ENCODE measurements around the gene F12.

The F12 gene

DNA sequence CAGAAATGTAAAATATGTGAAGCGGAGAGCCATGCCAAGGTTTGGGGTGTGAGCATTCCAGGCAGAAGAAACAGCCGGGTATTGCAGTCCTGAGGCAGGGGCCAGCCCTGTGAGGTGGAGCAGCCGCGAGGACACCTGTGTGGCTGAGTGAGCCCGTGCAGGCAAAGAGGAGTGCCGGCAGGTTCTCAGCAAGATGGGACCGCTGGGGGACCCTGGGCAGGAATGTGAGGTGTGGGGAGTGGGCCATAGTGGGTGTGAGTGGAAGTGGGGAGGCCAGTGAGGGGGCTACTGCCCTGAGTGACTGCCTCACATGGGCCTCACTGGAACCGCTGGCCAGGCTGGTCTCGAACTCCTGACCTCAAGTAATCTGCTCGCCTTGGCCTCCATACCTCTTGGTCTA is 29.1 kb upstream of the F12 start:
- Histone ChIP-seq H2BK12ac (ENCODE audit: low read length) (no peak overlapping the region), H3K14ac (ENCODE audit: low read length) (no peak overlapping the region), H3K4me1 (ENCODE audit: control insufficient read depth in 1 of 2, insufficient read depth in 2 of 2, low read length in 2 of 2) (no peaks in the 10 kb centered on the region), H3K27me3 (ENCODE audit: insufficient read depth, low read length) (no peaks in the 10 kb centered on the region), H2BK120ac (ENCODE audit: insufficient read depth, low read length, poor library complexity) (no peak overlapping the region), H3K27ac (ENCODE audit: low read depth, low read length) (no peak overlapping the region), H2BK5ac (ENCODE audit: low read depth, low read length, poor library complexity) (no peak overlapping the region), H3K18ac (ENCODE audit: low read length) (no peak overlapping the region), H4K8ac (ENCODE audit: low read depth, low read length) (no peak overlapping the region), H3K9me3 (ENCODE audit: insufficient read depth, low read depth, low read length) (peaks cover 1% of the 10 kb centered on the region), H2AFZ (ENCODE audit: insufficient read depth, low read length, poor library complexity) (no peak overlapping the region), H3K79me1 (ENCODE audit: low read length) (no peaks in the 10 kb centered on the region), H3K4me2 (ENCODE audit: low read length) (no peak overlapping the region), H3K9ac (ENCODE audit: low read length) (no peak overlapping the region), H3K79me2 (ENCODE audit: control insufficient read depth, insufficient read depth, low read length, poor library complexity) (no peaks in the 10 kb centered on the region), H4K12ac (ENCODE audit: low read depth, low read length) (no peak overlapping the region), H3K23ac (ENCODE audit: low read length) (no peak overlapping the region), H2AK5ac (ENCODE audit: low read length) (no peak overlapping the region), H4K91ac (ENCODE audit: low read depth, low read length) (no peak overlapping the region), H3K4me3 (ENCODE audit: low read depth, low read length) (no peak overlapping the region), H3K4ac (ENCODE audit: low read depth, low read length) (no peak overlapping the region), H3K36me3 (ENCODE audit: control insufficient read depth in 1 of 2, insufficient read depth in 2 of 2, low read length in 2 of 2) (peaks cover 60 to 65% of the 10 kb centered on the region in 2 experiments)
- WGBS (ENCODE audit: extremely low coverage, insufficient coverage, insufficient read length): no CpG with 5 or more reads among the region's 10 CpGs
- no peak for DNase-seq

DNA sequence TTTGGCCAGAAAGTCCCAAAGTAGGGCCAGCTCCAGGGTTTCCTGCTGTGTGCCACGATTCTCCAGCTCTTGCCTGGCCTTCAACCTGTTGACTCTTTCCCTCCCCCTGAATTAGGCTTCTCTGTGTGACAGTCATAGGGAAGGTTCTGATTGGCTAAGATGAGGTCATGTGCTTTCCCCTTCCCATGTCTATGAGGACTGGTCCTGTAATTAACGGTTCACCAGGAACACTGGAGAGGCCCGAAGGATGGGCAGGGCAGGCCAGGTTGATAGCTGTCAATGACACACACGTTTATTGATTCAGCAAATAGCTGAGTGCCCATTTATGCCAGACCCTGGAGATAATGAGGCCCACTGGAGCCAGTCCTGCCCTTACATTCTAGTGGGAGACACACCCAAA is 28.3 kb upstream of the F12 start:
- Histone ChIP-seq H3K9me3 (ENCODE audit: insufficient read depth, low read depth, low read length) (peaks cover 1% of the 10 kb centered on the region), H3K4me1 (ENCODE audit: control insufficient read depth in 1 of 2, insufficient read depth in 2 of 2, low read length in 2 of 2) (no peaks in the 10 kb centered on the region), H2AFZ (ENCODE audit: insufficient read depth, low read length, poor library complexity) (no peak overlapping the region), H3K4ac (ENCODE audit: low read depth, low read length) (no peak overlapping the region), H4K8ac (ENCODE audit: low read depth, low read length) (no peak overlapping the region), H2BK120ac (ENCODE audit: insufficient read depth, low read length, poor library complexity) (no peak overlapping the region), H3K36me3 (ENCODE audit: control insufficient read depth in 1 of 2, insufficient read depth in 2 of 2, low read length in 2 of 2) (peaks cover 68 to 74% of the 10 kb centered on the region in 2 experiments), H3K23ac (ENCODE audit: low read length) (no peak overlapping the region), H3K79me1 (ENCODE audit: low read length) (no peaks in the 10 kb centered on the region), H3K4me3 (ENCODE audit: low read depth, low read length) (no peak overlapping the region), H3K14ac (ENCODE audit: low read length) (no peak overlapping the region), H3K18ac (ENCODE audit: low read length) (no peak overlapping the region), H2AK5ac (ENCODE audit: low read length) (no peak overlapping the region), H3K4me2 (ENCODE audit: low read length) (no peak overlapping the region), H4K91ac (ENCODE audit: low read depth, low read length) (no peak overlapping the region), H4K12ac (ENCODE audit: low read depth, low read length) (no peak overlapping the region), H3K27me3 (ENCODE audit: insufficient read depth, low read length) (no peaks in the 10 kb centered on the region), H3K27ac (ENCODE audit: low read depth, low read length) (no peak overlapping the region), H2BK5ac (ENCODE audit: low read depth, low read length, poor library complexity) (no peak overlapping the region), H3K79me2 (ENCODE audit: control insufficient read depth, insufficient read depth, low read length, poor library complexity) (no peaks in the 10 kb centered on the region), H2BK12ac (ENCODE audit: low read length) (no peak overlapping the region), H3K9ac (ENCODE audit: low read length) (no peak overlapping the region)
- DNase-seq: peak in 1 of 2 donors; percentile 39
- no CpG with 5 or more reads among the region's 4 CpGs for WGBS (ENCODE audit: extremely low coverage, insufficient coverage, insufficient read length)

DNA sequence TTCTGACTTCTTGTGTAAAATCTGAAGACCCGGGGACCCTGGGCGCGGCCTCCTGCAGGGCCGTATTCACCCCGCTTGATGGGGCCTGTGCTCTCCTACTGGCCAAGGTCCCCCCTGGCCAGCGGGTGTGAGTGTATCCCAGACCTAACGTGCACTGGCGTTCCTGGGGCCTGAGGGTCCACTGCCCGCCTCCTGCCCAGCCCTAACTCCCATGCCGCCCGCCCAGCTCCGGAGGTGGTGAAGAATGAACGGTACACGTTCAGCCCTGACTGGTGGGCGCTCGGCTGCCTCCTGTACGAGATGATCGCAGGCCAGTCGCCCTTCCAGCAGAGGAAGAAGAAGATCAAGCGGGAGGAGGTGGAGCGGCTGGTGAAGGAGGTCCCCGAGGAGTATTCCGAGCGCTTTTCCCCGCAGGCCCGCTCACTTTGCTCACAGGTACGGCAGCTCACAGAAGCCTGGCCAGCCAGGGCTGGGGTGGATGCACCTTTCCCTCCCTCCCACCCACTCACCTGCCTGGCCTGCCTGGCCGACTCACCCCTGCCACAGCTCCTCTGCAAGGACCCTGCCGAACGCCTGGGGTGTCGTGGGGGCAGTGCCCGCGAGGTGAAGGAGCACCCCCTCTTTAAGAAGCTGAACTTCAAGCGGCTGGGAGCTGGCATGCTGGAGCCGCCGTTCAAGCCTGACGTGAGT is 26.6 kb upstream of the F12 start:
- Histone ChIP-seq H2AFZ (ENCODE audit: insufficient read depth, low read length, poor library complexity) (no peak overlapping the region), H3K27ac (ENCODE audit: low read depth, low read length) (no peak overlapping the region), H2BK120ac (ENCODE audit: insufficient read depth, low read length, poor library complexity) (no peak overlapping the region), H3K23ac (ENCODE audit: low read length) (no peak overlapping the region), H3K4me2 (ENCODE audit: low read length) (no peak overlapping the region), H4K91ac (ENCODE audit: low read depth, low read length) (no peak overlapping the region), H3K18ac (ENCODE audit: low read length) (no peak overlapping the region), H2BK12ac (ENCODE audit: low read length) (no peak overlapping the region), H3K36me3 (ENCODE audit: control insufficient read depth in 1 of 2, insufficient read depth in 2 of 2, low read length in 2 of 2) (peaks cover 67 to 76% of the 10 kb centered on the region in 2 experiments), H3K9ac (ENCODE audit: low read length) (no peak overlapping the region), H3K9me3 (ENCODE audit: insufficient read depth, low read depth, low read length) (peaks cover 1% of the 10 kb centered on the region), H3K4ac (ENCODE audit: low read depth, low read length) (no peak overlapping the region), H3K79me2 (ENCODE audit: control insufficient read depth, insufficient read depth, low read length, poor library complexity) (no peaks in the 10 kb centered on the region), H3K79me1 (ENCODE audit: low read length) (no peaks in the 10 kb centered on the region), H3K4me1 (ENCODE audit: control insufficient read depth in 1 of 2, insufficient read depth in 2 of 2, low read length in 2 of 2) (no peaks in the 10 kb centered on the region), H2BK5ac (ENCODE audit: low read depth, low read length, poor library complexity) (no peak overlapping the region), H4K8ac (ENCODE audit: low read depth, low read length) (no peak overlapping the region), H3K4me3 (ENCODE audit: low read depth, low read length) (no peak overlapping the region), H3K14ac (ENCODE audit: low read length) (no peak overlapping the region), H2AK5ac (ENCODE audit: low read length) (no peak overlapping the region), H3K27me3 (ENCODE audit: insufficient read depth, low read length) (no peaks in the 10 kb centered on the region), H4K12ac (ENCODE audit: low read depth, low read length) (no peak overlapping the region)
- DNase-seq: no peak
- no CpG with 5 or more reads among the region's 37 CpGs for WGBS (ENCODE audit: extremely low coverage, insufficient coverage, insufficient read length)

DNA sequence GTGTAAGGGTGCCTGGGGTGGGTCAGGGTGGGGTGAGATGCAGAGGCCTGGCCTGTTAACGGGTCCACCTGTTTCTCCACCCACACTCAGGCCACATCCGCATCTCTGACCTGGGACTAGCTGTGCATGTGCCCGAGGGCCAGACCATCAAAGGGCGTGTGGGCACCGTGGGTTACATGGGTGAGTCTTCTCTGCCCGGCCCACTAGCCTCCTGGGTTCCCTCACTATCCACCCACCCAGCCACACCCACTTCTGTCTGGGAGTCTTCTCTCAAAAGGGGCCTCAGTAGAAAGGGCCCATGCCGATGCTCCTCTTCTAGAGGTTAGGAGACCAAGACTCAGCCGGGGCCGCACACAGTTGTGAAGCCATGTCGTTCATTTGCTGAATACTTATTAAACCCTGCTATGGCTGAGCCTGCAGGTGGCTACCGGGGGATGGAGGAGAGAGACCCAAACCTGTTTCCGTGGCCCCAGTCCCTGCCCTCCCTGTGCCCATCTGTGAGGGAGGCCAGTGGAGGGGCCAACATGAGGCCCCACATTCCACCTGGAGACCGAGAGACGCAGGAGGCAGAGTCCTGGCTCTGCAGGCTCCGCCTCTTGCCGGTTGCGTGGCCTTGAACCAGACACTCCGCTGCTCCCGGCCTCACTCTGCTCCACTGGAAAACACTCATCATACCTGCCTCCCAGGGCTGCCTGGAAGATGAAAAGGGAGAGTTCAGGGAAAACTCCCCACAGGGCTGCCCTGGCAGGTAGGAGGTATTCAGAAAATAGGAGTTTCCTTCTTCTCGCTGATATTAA is 25.8 kb upstream of the F12 start:
- no peak overlapping the region for H3K18ac ChIP-seq (ENCODE audit: low read length)
- peaks cover 62 to 68% of the 10 kb centered on the region in 2 experiments for H3K36me3 ChIP-seq (ENCODE audit: control insufficient read depth in 1 of 2, insufficient read depth in 2 of 2, low read length in 2 of 2)
- no peak overlapping the region for H2AK5ac ChIP-seq (ENCODE audit: low read length)
- H3K79me1 ChIP-seq (ENCODE audit: low read length): no peaks in the 10 kb centered on the region
- no peak overlapping the region for H2BK12ac ChIP-seq (ENCODE audit: low read length)
- H3K4ac ChIP-seq (ENCODE audit: low read depth, low read length): no peak overlapping the region
- no CpG with 5 or more reads among the region's 20 CpGs for WGBS (ENCODE audit: extremely low coverage, insufficient coverage, insufficient read length)
- no peak overlapping the region for H3K4me3 ChIP-seq (ENCODE audit: low read depth, low read length)
- no peak overlapping the region for H4K8ac ChIP-seq (ENCODE audit: low read depth, low read length)
- H2BK120ac ChIP-seq (ENCODE audit: insufficient read depth, low read length, poor library complexity): no peak overlapping the region
- H3K27ac ChIP-seq (ENCODE audit: low read depth, low read length): no peak overlapping the region
- H2BK5ac ChIP-seq (ENCODE audit: low read depth, low read length, poor library complexity): no peak overlapping the region
- no peaks in the 10 kb centered on the region for H3K79me2 ChIP-seq (ENCODE audit: control insufficient read depth, insufficient read depth, low read length, poor library complexity)
- no peaks in the 10 kb centered on the region for H3K27me3 ChIP-seq (ENCODE audit: insufficient read depth, low read length)
- DNase-seq: no peak
- H3K9me3 ChIP-seq (ENCODE audit: insufficient read depth, low read depth, low read length): peaks cover 1% of the 10 kb centered on the region
- H4K12ac ChIP-seq (ENCODE audit: low read depth, low read length): no peak overlapping the region
- no peak overlapping the region for H3K14ac ChIP-seq (ENCODE audit: low read length)
- H3K23ac ChIP-seq (ENCODE audit: low read length): no peak overlapping the region
- H3K4me1 ChIP-seq (ENCODE audit: control insufficient read depth in 1 of 2, insufficient read depth in 2 of 2, low read length in 2 of 2): no peaks in the 10 kb centered on the region
- H3K9ac ChIP-seq (ENCODE audit: low read length): no peak overlapping the region
- no peak overlapping the region for H4K91ac ChIP-seq (ENCODE audit: low read depth, low read length)
- no peak overlapping the region for H3K4me2 ChIP-seq (ENCODE audit: low read length)
- H2AFZ ChIP-seq (ENCODE audit: insufficient read depth, low read length, poor library complexity): no peak overlapping the region
